HG03066 (cell line): ENCODE results near the gene ENPP3.

Experiments used
- ATAC-seq: cut with Tn5 transposase; IDR thresholded peaks from one replicate; pipeline ENCODE4 v1.9.1; 2021; ENCODE audit warnings: low read depth; ENCODE audit not compliant: unreplicated experiment

ENPP3 gene

GRCh38 chr6:131642565-131642964 lies 5.5 kb downstream of the ENPP3 start:
- ATAC-seq = no peak

GRCh38 chr6:131642987-131643611 lies 6.0 kb downstream of the ENPP3 start:
- no peak for ATAC-seq

- ATAC-seq = no peak
Observed at GRCh38 chr6:131643855-131644460, 6.9 kb downstream of the ENPP3 start.

- ATAC-seq = no peak
Observed at GRCh38 chr6:131644921-131645320, 7.8 kb downstream of the ENPP3 start.

GRCh38 chr6:131645846-131646245 lies 8.7 kb downstream of the ENPP3 start:
- ATAC-seq = no peak

GRCh38 chr6:131646249-131646670 lies 9.2 kb downstream of the ENPP3 start:
- no peak for ATAC-seq

GRCh38 chr6:131651782-131652181 lies 14.7 kb downstream of the ENPP3 start:
- ATAC-seq = no peak

- no peak for ATAC-seq
Observed at GRCh38 chr6:131652472-131652871, 15.4 kb downstream of the ENPP3 start.

GRCh38 chr6:131654326-131654725 lies 17.2 kb downstream of the ENPP3 start:
- ATAC-seq = no peak

GRCh38 chr6:131655387-131655786 lies 18.3 kb downstream of the ENPP3 start:
- ATAC-seq = no peak

- ATAC-seq = no peak
Observed at GRCh38 chr6:131655951-131656350, 18.8 kb downstream of the ENPP3 start.

- no peak for ATAC-seq
Observed at GRCh38 chr6:131656667-131657066, 19.6 kb downstream of the ENPP3 start.

GRCh38 chr6:131657222-131657621 lies 20.1 kb downstream of the ENPP3 start:
- no peak for ATAC-seq

GRCh38 chr6:131657630-131658111 lies 20.6 kb downstream of the ENPP3 start:
- no peak for ATAC-seq

GRCh38 chr6:131658287-131658686 lies 21.2 kb downstream of the ENPP3 start:
- ATAC-seq = no peak

- no peak for ATAC-seq
Observed at GRCh38 chr6:131660195-131660594, 23.1 kb downstream of the ENPP3 start.

- ATAC-seq = no peak
Observed at GRCh38 chr6:131663578-131664165, 26.6 kb downstream of the ENPP3 start.

- no peak for ATAC-seq
Observed at GRCh38 chr6:131669891-131670290, 32.8 kb downstream of the ENPP3 start.

- no peak for ATAC-seq
Observed at GRCh38 chr6:131673184-131673583, 36.1 kb downstream of the ENPP3 start.

GRCh38 chr6:131678442-131678841 lies 41.3 kb downstream of the ENPP3 start:
- no peak for ATAC-seq

- no peak for ATAC-seq
Observed at GRCh38 chr6:131680868-131681267, 43.8 kb downstream of the ENPP3 start.

- ATAC-seq = no peak
Observed at GRCh38 chr6:131681585-131681984, 44.5 kb downstream of the ENPP3 start.
